Fibroblast of skin of right quadriceps (primary cell): ENCODE data around the gene KRTCAP2.

ENCODE experiments used
- DNase-seq: peaks from one replicate; pipeline ENCODE4 v3.0.0-alpha.2; 2013

KRTCAP2 gene

DNA sequence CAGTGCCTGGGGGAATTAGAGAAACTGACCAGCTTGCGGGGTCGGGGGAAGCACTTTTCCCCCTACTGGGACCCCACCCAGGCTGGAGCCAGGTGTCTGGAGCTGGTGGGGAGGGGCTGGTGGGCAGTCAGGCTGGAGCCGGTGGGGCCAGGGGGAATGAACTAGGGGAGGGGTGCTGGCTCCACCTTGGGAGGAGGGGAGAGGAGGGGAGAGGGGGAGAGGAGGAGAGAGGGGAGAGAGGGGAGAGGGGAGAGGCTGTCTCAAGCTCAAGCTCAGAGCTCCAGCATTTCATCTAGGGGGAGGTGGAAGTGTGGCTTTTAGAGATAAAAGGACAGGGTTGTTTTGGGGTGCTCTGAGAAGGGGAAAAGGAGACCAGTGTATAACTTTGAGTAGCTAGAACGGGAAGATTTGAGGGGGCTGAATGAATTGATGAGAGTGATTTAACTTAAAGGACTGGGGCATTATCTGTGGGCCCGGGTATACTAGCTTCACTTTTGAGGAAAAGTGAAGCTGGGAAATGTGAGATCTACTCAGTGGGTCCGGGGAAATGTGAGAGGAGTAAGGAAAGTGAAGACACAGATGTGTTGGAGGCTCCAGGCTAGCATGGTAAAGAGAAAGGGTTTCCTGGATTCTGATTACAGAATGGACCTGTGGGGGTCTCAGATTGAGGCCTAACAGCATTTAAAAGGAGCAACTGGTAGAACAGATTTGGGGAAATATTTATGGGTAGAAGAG lies 42.7 kb downstream of the KRTCAP2 start:
- no peak for DNase-seq

GRCh38 chr1:155128755-155129473 lies 44.2 kb downstream of the KRTCAP2 start:
- DNase-seq, result no peak

DNA sequence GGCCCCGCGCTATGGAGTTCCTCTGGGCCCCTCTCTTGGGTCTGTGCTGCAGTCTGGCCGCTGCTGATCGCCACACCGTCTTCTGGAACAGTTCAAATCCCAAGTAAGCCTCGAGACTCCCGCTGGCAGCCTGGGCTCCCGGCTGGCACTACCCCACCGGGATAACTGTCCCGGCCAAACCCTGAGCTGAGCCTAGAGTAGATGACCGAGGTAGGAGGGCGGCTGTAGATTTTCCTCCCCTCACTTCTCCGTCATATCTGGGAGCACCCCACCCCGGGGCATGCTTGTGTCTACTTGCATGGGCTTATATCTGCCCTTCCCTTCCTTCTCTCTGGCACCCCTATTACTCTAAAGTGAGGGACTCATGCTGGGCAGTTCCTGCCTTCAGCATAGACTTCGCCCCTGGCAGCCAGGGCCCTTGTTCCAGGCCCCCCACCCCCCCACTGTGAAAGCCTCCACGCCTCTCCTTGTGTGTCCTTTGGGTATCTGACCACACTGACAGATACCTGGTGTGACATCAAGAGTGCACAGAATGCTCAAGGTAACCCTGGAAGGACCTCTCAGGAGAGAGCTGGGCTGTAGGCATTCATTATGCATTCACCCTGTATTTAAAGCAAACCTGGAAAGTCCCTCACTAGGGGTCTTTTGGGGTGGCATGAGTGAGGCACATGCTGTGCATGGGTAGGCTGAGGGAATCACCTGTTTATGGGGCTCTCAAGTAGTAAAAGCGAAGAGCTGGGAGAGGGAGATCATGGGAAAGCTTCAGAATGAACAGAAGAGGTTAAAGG lies 44.9 kb downstream of the KRTCAP2 start:
- no peak for DNase-seq

GRCh38 chr1:155127105-155127966 lies 45.8 kb downstream of the KRTCAP2 start, which contains the start of gene EFNA1:
Gene EFNA1 (plus strand): TSS chr1:155127876. CDS start chr1:155127978, 102 bp downstream.
- DNase-seq, result no peak

GRCh38 chr1:155126556-155127104 lies 46.5 kb downstream of the KRTCAP2 start:
- DNase-seq, result no peak

- DNase-seq, result no peak
Measured at GRCh38 chr1:155125946-155126555, 47.1 kb downstream of the KRTCAP2 start.

- DNase-seq, result no peak
Measured at GRCh38 chr1:155125511-155125945, 47.6 kb downstream of the KRTCAP2 start.

GRCh38 chr1:155124503-155125463 lies 48.3 kb downstream of the KRTCAP2 start:
- DNase-seq, result no peak

GRCh38 chr1:155123801-155124200 lies 49.3 kb downstream of the KRTCAP2 start:
- no peak for DNase-seq

DNA sequence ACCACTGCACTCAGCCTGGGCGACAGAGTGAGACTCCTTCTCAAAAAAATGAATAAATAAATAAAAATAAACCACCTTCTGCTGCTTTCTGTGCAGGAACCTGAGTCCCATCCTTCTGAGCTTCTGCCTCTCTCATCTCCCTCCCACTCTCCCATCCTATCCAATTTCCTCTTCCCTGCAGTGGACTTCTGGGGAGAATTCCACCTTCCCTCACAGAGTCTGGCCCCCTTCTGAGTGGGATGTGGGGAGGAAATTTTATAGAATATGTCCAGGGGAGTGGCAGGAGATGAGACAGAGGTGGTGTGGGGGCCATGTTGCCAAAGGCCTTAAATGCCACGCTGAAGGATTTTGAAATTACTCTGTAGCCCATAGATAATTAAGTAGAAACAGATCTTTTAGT lies 50.8 kb downstream of the KRTCAP2 start:
- no peak for DNase-seq

GRCh38 chr1:155121249-155121648 lies 51.9 kb downstream of the KRTCAP2 start:
- DNase-seq, result no peak

DNA sequence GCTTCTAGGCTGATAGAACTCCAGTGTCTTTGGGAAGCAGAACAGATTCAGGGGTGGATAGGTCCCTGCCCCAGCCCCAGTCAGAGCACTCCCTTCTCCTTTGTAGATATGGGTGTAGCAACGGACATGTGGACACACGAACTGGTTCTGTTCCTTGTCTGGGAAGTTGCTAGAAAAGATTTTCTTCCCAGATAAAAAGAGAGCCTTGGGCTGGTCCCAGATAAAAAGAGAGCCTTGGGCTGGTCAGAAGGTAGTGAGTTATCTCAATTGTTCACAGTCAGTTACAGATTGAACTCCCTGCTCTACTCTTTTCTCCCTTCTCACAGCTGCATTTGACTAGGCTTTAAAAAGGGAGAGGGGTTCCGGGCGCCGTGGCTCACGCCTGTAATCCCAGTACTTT lies 52.9 kb downstream of the KRTCAP2 start:
- no peak for DNase-seq
